RWPE2 (cell line): ENCODE data around the gene HEXIM2.
A peak's percentile ranks its signal among the peaks of the same experiment; 100 is the strongest.

Experiments
- ATAC-seq: fragments of 200-7000 bp; cut with Tn5 transposase; 3 replicates; pipeline ENCODE4 v1.9.1; 2021; ENCODE audit warnings: low read depth
- DNase-seq: peaks from one replicate; pipeline ENCODE4 v3.0.0-alpha.2; 2020; ENCODE audit warnings: low spot score
- H3K27ac ChIP-seq: fragments of 450-650 bp; 2 replicates; pipeline ENCODE4 v1.5.1; 2017; ENCODE audit warnings: mild to moderate bottlenecking; ENCODE audit not compliant: poor library complexity, severe bottlenecking
- H3K27me3 ChIP-seq: fragments of 250-450 bp; sonication (Bioruptor Pico); 2 replicates; pipeline ENCODE4 v1.5.1; 2021; ENCODE audit warnings: mild to moderate bottlenecking, moderate library complexity; ENCODE audit not compliant: insufficient read depth, poor library complexity, severe bottlenecking
- H3K36me3 ChIP-seq: fragments of 250-450 bp; sonication (Bioruptor Pico); 2 replicates; pipeline ENCODE4 v1.5.1; 2020; ENCODE audit warnings: low read depth, mild to moderate bottlenecking, moderate library complexity
- H3K4me1 ChIP-seq: fragments of 250-450 bp; sonication (Bioruptor Pico); 2 replicates; pipeline ENCODE4 v1.5.1; 2021; ENCODE audit warnings: mild to moderate bottlenecking, moderate library complexity; ENCODE audit not compliant: insufficient read depth, poor library complexity, severe bottlenecking
- H3K4me3 ChIP-seq: fragments of 250-450 bp; sonication (Bioruptor Pico); 2 replicates; pipeline ENCODE4 v1.5.1; 2021; ENCODE audit warnings: mild to moderate bottlenecking, moderate library complexity; ENCODE audit not compliant: severe bottlenecking
- H3K9me3 ChIP-seq: fragments of 250-450 bp; sonication (Bioruptor Pico); 2 replicates; pipeline ENCODE4 v1.5.1; 2021; ENCODE audit warnings: mild to moderate bottlenecking, moderate library complexity; ENCODE audit not compliant: severe bottlenecking
- TF ChIP-seq, protein P1 (sequence below): fragments of 450-650 bp; IDR thresholded peaks from one replicate; pipeline ENCODE4 v1.5.1; 2017; ENCODE audit warnings: mild to moderate bottlenecking, moderate library complexity; ENCODE audit not compliant: poor library complexity, severe bottlenecking

The HEXIM2 gene, protein sequence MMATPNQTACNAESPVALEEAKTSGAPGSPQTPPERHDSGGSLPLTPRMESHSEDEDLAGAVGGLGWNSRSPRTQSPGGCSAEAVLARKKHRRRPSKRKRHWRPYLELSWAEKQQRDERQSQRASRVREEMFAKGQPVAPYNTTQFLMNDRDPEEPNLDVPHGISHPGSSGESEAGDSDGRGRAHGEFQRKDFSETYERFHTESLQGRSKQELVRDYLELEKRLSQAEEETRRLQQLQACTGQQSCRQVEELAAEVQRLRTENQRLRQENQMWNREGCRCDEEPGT

DNA sequence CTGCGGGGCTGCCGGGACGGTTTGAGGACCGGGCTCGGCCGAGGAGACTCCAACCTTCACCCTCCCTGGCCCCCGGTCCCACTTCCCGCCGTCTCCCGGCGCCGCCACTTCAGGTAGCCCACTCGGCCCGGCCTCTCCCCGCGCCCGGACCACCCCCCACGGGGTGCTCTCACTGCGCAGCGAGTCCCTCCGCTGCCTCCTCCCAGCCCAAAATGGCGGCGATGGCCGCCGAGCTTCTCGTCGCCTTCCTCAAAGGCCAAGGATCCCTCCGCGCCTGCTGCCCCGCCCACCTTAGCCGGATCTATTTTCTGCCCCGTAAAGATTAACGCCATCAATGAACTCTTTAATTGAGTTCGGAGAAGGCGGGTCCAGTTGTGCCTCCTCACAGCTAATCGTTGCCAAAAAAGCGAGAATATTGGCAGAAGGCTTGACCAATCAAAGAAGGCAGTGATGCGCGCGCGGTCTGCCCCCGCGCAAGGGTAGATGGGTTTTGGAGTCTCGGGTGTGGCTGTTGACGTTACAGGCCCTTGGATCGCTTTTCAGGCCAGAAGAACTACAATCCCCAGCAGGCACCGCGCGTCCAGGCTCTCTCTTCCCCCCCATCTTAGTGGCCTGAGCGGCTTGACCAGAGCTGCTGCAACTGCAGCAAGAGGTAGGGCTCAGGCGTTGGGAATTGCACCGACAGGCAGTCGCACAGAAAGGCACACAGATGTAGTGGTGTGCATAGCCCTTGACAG, at the start of gene HEXIM2:
TSS of gene HEXIM2 (plus strand) at position 588 of the 737 bp plus-strand sequence. CDS start 919 bp downstream, outside the sequence.
- H3K27ac ChIP-seq = peak within 1 kb of the TSS; percentile 87
- no peaks in the 10 kb centered on the region for H3K9me3 ChIP-seq
- H3K36me3 ChIP-seq = peaks cover 10% of the 10 kb centered on the region
- peak within 1 kb of the TSS; percentile 82 for H3K4me3 ChIP-seq
- TF ChIP-seq, protein P1, sequence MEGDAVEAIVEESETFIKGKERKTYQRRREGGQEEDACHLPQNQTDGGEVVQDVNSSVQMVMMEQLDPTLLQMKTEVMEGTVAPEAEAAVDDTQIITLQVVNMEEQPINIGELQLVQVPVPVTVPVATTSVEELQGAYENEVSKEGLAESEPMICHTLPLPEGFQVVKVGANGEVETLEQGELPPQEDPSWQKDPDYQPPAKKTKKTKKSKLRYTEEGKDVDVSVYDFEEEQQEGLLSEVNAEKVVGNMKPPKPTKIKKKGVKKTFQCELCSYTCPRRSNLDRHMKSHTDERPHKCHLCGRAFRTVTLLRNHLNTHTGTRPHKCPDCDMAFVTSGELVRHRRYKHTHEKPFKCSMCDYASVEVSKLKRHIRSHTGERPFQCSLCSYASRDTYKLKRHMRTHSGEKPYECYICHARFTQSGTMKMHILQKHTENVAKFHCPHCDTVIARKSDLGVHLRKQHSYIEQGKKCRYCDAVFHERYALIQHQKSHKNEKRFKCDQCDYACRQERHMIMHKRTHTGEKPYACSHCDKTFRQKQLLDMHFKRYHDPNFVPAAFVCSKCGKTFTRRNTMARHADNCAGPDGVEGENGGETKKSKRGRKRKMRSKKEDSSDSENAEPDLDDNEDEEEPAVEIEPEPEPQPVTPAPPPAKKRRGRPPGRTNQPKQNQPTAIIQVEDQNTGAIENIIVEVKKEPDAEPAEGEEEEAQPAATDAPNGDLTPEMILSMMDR = no peak
- no peaks in the 10 kb centered on the region for H3K27me3 ChIP-seq
- ATAC-seq (peak; percentile 94), DNase-seq (peak; percentile 97)
- peaks cover 17% of the 10 kb centered on the region for H3K4me1 ChIP-seq

DNA sequence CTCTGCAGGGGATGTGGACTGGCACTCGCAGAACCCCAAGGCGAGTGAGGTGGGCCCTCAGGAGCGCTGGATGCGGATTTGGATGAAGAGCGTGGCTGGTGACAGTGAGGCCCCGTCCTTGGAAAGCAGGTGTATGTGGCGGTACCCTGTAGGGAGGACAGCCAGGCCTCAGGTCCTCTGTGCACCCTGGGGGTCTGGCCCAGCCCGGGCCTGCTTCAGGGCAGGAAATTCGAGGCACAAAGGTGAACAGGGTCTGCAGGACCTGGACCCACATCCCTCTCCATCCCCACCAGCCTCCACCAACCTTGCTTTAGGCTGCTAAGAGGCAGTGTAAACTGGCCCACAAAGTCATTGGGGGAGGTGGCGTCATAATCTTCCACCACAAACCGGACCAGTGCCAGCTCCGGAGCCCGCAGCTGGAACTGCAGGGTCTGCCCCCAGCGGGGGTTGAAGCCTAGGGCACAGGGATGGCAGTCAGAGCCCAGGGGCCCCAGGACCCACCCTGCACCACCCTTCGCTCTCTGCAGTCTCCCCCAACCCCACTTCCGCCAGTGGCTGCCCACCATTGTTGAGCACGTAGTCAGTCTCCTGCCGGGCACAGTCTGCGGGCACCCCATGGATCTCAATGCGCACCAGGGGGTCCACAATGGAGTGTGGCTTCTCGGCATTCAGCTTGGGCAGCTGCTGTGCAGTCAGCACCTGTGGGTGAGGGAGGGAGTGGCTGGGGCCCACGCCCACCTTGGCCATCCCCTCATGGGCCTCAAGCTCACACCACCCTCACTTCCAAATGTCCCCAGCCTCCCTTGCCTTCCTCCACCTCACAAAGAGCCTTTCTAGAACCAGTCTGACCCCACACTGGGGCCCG, 48.9 kb upstream of the HEXIM2 start:
- no peak overlapping the region for H3K4me3 ChIP-seq

DNA sequence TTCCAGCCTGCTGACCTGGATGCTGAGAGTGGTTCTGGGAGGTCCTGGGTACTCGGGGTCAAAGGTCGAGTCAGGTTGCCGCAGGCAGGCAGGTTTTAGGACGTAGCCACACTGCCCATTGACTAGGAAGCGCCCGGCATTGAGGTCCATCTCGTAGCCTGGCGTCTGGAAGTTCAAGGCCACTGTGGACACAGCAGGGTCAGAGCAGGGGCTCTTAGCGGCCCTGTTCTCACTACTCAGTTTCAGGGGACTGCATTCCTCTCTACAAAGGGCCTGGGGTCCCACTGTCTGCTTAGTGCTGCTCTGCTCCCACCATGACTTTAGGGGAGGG, 48.3 kb upstream of the HEXIM2 start:
- no peaks in the 10 kb centered on the region for H3K9me3 ChIP-seq
- no peaks in the 10 kb centered on the region for H3K4me1 ChIP-seq
- ATAC-seq (no peak), DNase-seq (no peak)
- no peak overlapping the region for H3K4me3 ChIP-seq
- no peaks in the 10 kb centered on the region for H3K27me3 ChIP-seq
- H3K27ac ChIP-seq = no peak overlapping the region
- TF ChIP-seq, protein P1 = no peak
- peaks cover 60% of the 10 kb centered on the region for H3K36me3 ChIP-seq

More for the DNA sequence above, 48.9 kb upstream of the HEXIM2 start:
- Histone ChIP-seq H3K27ac (no peak overlapping the region), H3K9me3 (no peaks in the 10 kb centered on the region), H3K27me3 (no peaks in the 10 kb centered on the region), H3K4me1 (no peaks in the 10 kb centered on the region), H3K36me3 (peaks cover 60% of the 10 kb centered on the region)
- DNase-seq (no peak), ATAC-seq (no peak)
- TF ChIP-seq, protein P1 = no peak

DNA sequence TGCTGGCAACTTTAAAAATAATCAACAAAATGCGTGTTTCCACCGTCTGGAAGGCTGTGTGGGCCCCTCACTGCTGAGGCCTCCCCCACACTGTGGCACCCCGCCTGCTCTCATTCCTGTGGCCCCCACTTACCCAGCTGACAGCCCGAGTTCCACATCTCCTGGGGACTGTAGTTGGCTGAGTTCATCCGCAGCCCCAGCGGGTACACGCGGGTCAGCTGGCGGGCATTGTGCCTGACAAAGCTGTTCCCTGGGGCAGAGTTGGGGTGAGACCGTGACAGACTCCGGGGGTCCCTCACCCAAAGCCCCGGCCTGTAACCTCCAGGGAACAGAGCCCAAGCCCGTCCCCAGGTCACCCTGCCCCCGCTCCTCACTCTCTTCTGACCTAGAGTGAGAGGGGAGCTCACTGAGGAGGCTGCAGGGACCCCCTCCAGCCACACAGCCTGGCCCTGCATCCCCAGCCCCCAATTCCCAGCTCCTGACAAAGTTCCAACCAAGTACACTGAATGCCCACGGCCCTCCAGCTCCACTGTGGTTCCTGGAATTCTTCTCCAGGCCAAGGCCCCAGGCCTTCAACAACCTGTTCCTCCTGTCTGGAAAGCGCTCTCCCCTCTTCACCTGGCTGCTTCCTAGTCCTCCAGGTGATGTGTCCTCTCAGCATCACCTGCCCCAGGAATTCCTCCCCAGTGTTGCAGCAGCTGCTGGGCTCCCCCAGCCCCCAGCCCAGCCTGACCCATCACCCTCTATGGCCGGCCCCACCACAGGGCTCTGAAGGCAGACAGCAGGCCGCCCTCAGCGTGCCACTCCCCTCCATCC, 47.4 kb upstream of the HEXIM2 start:
- Histone ChIP-seq H3K27me3 (no peaks in the 10 kb centered on the region), H3K36me3 (peaks cover 65% of the 10 kb centered on the region), H3K4me1 (no peaks in the 10 kb centered on the region), H3K9me3 (no peaks in the 10 kb centered on the region), H3K4me3 (no peak overlapping the region), H3K27ac (no peak overlapping the region)
- no peak for ATAC-seq
- TF ChIP-seq, protein P1 = no peak
- no peak for DNase-seq
